ENCODE data around the gene SEC11A. TPM values are rescaled to one million over a fixed set of nuclear protein-coding genes. Genes with fewer than 3 reads are reported as not detected.

Gene SEC11A
- total and polyA plus RNA-seq, 2 donors (not counting 1 experiment from before 2014, with no cell fraction given): 23.1 to 78.0 TPM

DNA sequence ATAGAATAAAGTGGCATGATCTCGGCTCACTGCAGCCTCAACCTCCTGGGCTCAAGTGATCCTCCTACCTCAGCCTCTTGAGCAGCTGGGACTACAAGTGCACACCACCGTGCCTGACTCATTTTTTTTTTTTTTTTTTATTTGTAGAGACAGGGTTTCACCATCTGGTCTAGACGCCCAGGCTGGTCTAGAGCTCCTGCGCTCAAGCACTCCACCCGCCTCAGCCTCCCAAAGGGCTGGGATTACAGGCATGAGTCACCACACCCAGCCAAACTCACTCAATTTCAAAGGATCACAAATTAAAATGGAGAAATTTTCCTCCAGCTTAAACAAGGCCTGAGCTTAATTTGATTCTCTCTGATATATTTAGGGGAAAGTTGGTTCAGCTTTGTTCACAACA lies 30.6 kb downstream of the SEC11A start:
- H3K27ac ChIP-seq (ENCODE audit: low read length in 2 of 2): no peak overlapping the region
- H3K36me3 ChIP-seq (replicated peaks in 1 of 2; ENCODE audit: control extremely low read depth in 1 of 2, control insufficient read depth in 1 of 2, extremely low read depth in 1 of 2, insufficient read depth in 2 of 2, low read length in 1 of 2): peaks cover 8 to 43% of the 10 kb centered on the region in 2 experiments
- Mint-ChIP-seq H3K27ac (no peak overlapping the region), H3K9me3 (ENCODE audit: insufficient read depth) (no peaks in the 10 kb centered on the region), H3K4me3 (no peak overlapping the region), H3K4me1 (peaks cover 33% of the 10 kb centered on the region), H3K27me3 (no peaks in the 10 kb centered on the region)
- no peak for TF ChIP-seq EZH2 (IDR thresholded peaks at IDR 0.05; ENCODE audit: borderline replicate concordance, insufficient read depth, low read depth, low read length, poor library complexity, severe bottlenecking)
- TF ChIP-seq, protein P1, sequence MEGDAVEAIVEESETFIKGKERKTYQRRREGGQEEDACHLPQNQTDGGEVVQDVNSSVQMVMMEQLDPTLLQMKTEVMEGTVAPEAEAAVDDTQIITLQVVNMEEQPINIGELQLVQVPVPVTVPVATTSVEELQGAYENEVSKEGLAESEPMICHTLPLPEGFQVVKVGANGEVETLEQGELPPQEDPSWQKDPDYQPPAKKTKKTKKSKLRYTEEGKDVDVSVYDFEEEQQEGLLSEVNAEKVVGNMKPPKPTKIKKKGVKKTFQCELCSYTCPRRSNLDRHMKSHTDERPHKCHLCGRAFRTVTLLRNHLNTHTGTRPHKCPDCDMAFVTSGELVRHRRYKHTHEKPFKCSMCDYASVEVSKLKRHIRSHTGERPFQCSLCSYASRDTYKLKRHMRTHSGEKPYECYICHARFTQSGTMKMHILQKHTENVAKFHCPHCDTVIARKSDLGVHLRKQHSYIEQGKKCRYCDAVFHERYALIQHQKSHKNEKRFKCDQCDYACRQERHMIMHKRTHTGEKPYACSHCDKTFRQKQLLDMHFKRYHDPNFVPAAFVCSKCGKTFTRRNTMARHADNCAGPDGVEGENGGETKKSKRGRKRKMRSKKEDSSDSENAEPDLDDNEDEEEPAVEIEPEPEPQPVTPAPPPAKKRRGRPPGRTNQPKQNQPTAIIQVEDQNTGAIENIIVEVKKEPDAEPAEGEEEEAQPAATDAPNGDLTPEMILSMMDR (IDR thresholded peaks at IDR 0.05): no peak
- intact Hi-C loops (cut with micrococcal nuclease): no loop called here
- H2AFZ ChIP-seq (ENCODE audit: insufficient read depth, low read depth, low read length, poor library complexity, severe bottlenecking): no peak overlapping the region
- H3K27me3 ChIP-seq (replicated peaks in 1 of 4; ENCODE audit: control extremely low read depth in 1 of 4, control insufficient read depth in 3 of 4, insufficient read depth in 4 of 4, low read length in 3 of 4): no peaks in the 10 kb centered on the region
- H4K20me1 ChIP-seq (ENCODE audit: control insufficient read depth, insufficient read depth, low read length, poor library complexity, severe bottlenecking): no peaks in the 10 kb centered on the region
- DNase-seq: no peak
- ChIA-PET CTCF (no interaction called here), POLR2A (interaction anchor here (0.6 kb wide), 1 partner anchor 61 kb away, joined by 4 read pairs; no protein-coding TSS in a partner anchor)
- 100% methylated on average over 1 of the region's 5 CpGs for WGBS (ENCODE audit: insufficient coverage)
- ATAC-seq (ENCODE audit: low read depth): no peak
- H3K4me2 ChIP-seq (replicated peaks; ENCODE audit: low read depth, low read length, poor library complexity, severe bottlenecking): no peak overlapping the region
- H3K4me3 ChIP-seq (ENCODE audit: control extremely low read depth in 1 of 5, extremely low read depth in 1 of 5, insufficient read depth in 1 of 5, low read depth in 2 of 5, low read length in 4 of 5): no peak overlapping the region
- H3K4me1 ChIP-seq (ENCODE audit: control insufficient read depth in 2 of 2, insufficient read depth in 2 of 2, low read length in 2 of 2): peaks cover 14 to 25% of the 10 kb centered on the region in 2 donors
- peaks cover 41% of the 10 kb centered on the region for H3K79me2 ChIP-seq (ENCODE audit: control insufficient read depth, insufficient read depth, low read length)
- no peak overlapping the region for H3K9ac ChIP-seq (ENCODE audit: low read length)
- peaks cover 0 to 5% (median 0%) of the 10 kb centered on the region in 3 donors for H3K9me3 ChIP-seq (ENCODE audit: control extremely low read depth in 1 of 3, control insufficient read depth in 2 of 3, insufficient read depth in 1 of 3, low read length in 2 of 3)

DNA sequence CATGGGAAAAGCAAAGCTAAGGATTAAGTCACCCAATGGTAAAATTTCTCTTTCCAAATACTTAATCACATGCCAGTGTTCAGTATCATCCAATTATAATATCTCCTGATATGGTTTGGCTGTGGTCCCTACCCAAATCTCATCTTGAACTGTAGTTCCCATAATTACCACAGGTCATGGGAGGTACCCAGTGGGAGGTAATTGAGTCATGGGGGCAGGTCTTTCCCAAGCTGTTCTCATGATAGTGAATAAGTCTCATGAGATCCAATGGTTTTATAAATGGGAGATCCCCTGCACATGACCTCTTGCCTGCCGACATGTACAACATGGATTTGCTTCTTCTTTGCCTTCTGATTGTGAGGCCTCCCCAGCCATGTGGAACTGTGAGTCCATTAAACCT lies 31.8 kb downstream of the SEC11A start:
- DNase-seq: no peak
- ATAC-seq (ENCODE audit: low read depth): no peak
- H3K9ac ChIP-seq (ENCODE audit: low read length): no peak overlapping the region
- ChIA-PET POLR2A (interaction anchor here (0.7 kb wide), 1 partner anchor 74 kb away, joined by 4 read pairs; no protein-coding TSS in a partner anchor), CTCF (interaction anchor here (0.6 kb wide), 2 partner anchors 26 to 95 kb away, joined by 3 read pairs; no protein-coding TSS in a partner anchor)
- Mint-ChIP-seq H3K4me3 (no peak overlapping the region), H3K9me3 (ENCODE audit: insufficient read depth) (no peaks in the 10 kb centered on the region), H3K4me1 (peaks cover 29% of the 10 kb centered on the region), H3K27me3 (no peaks in the 10 kb centered on the region), H3K27ac (no peak overlapping the region)
- no peaks in the 10 kb centered on the region for H3K9me3 ChIP-seq (ENCODE audit: control extremely low read depth in 1 of 3, control insufficient read depth in 2 of 3, insufficient read depth in 1 of 3, low read length in 2 of 3)
- H3K4me2 ChIP-seq (replicated peaks; ENCODE audit: low read depth, low read length, poor library complexity, severe bottlenecking): no peak overlapping the region
- no CpG with 5 or more reads among the region's 1 CpG for WGBS (ENCODE audit: insufficient coverage)
- H3K4me1 ChIP-seq (ENCODE audit: control insufficient read depth in 2 of 2, insufficient read depth in 2 of 2, low read length in 2 of 2): peaks cover 9 to 20% of the 10 kb centered on the region in 2 donors
- H2AFZ ChIP-seq (ENCODE audit: insufficient read depth, low read depth, low read length, poor library complexity, severe bottlenecking): no peak overlapping the region
- H3K27me3 ChIP-seq (replicated peaks in 1 of 4; ENCODE audit: control extremely low read depth in 1 of 4, control insufficient read depth in 3 of 4, insufficient read depth in 4 of 4, low read length in 3 of 4): no peaks in the 10 kb centered on the region
- intact Hi-C loops (cut with micrococcal nuclease): no loop called here
- peaks cover 35% of the 10 kb centered on the region for H3K79me2 ChIP-seq (ENCODE audit: control insufficient read depth, insufficient read depth, low read length)
- no peak overlapping the region for H3K4me3 ChIP-seq (ENCODE audit: control extremely low read depth in 1 of 5, extremely low read depth in 1 of 5, insufficient read depth in 1 of 5, low read depth in 2 of 5, low read length in 4 of 5)
- TF ChIP-seq EZH2 (IDR thresholded peaks at IDR 0.05; ENCODE audit: borderline replicate concordance, insufficient read depth, low read depth, low read length, poor library complexity, severe bottlenecking): no peak
- peaks cover 10 to 48% of the 10 kb centered on the region in 2 experiments for H3K36me3 ChIP-seq (replicated peaks in 1 of 2; ENCODE audit: control extremely low read depth in 1 of 2, control insufficient read depth in 1 of 2, extremely low read depth in 1 of 2, insufficient read depth in 2 of 2, low read length in 1 of 2)
- no peaks in the 10 kb centered on the region for H4K20me1 ChIP-seq (ENCODE audit: control insufficient read depth, insufficient read depth, low read length, poor library complexity, severe bottlenecking)
- no peak overlapping the region for H3K27ac ChIP-seq (ENCODE audit: low read length in 2 of 2)
